ENCODE data around the gene NOP14.
"Not testable (repeated sequence)": the region's sequence is repeated elsewhere in the genome, so short reads cannot be mapped to it uniquely, and the experiment has no call there.

Gene NOP14

GRCh38 chr4:2944091-2944482 lies 19.1 kb downstream of the NOP14 start:
- no peak overlapping the region for H3K27ac ChIP-seq (ENCODE audit: low read depth, low read length)

GRCh38 chr4:2943364-2944090 lies 19.7 kb downstream of the NOP14 start:
- Histone ChIP-seq H3K36me3 (ENCODE audit: control insufficient read depth, insufficient read depth, low read length) (peaks cover 56% of the 10 kb centered on the region), H3K4me3 (ENCODE audit: low read length) (no peak overlapping the region), H3K4me1 (ENCODE audit: control insufficient read depth, insufficient read depth, low read length) (no peaks in the 10 kb centered on the region), H3K27ac (ENCODE audit: low read depth, low read length) (no peak overlapping the region), H3K9ac (ENCODE audit: low read length) (no peak overlapping the region), H3K27me3 (ENCODE audit: control insufficient read depth, insufficient read depth, low read length) (no peaks in the 10 kb centered on the region)

More at GRCh38 chr4:2944091-2944482, 19.1 kb downstream of the NOP14 start:
- H3K4me1 ChIP-seq (ENCODE audit: control insufficient read depth, insufficient read depth, low read length), result no peaks in the 10 kb centered on the region
- no peak overlapping the region for H3K4me3 ChIP-seq (ENCODE audit: low read length)
- H3K9ac ChIP-seq (ENCODE audit: low read length), result no peak overlapping the region
- H3K36me3 ChIP-seq (ENCODE audit: control insufficient read depth, insufficient read depth, low read length), result peaks cover 58% of the 10 kb centered on the region
- no peaks in the 10 kb centered on the region for H3K27me3 ChIP-seq (ENCODE audit: control insufficient read depth, insufficient read depth, low read length)

- Histone ChIP-seq H3K36me3 (ENCODE audit: control insufficient read depth, insufficient read depth, low read length) (peaks cover 52% of the 10 kb centered on the region), H3K27ac (ENCODE audit: low read depth, low read length) (no peak overlapping the region), H3K9ac (ENCODE audit: low read length) (no peak overlapping the region)
Observed at GRCh38 chr4:2942532-2943363, 20.5 kb downstream of the NOP14 start.

GRCh38 chr4:2942037-2942531 lies 21.1 kb downstream of the NOP14 start:
- H3K27ac ChIP-seq (ENCODE audit: low read depth, low read length), result no peak overlapping the region
- no peak overlapping the region for H3K4me3 ChIP-seq (ENCODE audit: low read length)
- H3K36me3 ChIP-seq (ENCODE audit: control insufficient read depth, insufficient read depth, low read length), result peaks cover 48% of the 10 kb centered on the region
- no peak overlapping the region for H3K9ac ChIP-seq (ENCODE audit: low read length)
- H3K27me3 ChIP-seq (ENCODE audit: control insufficient read depth, insufficient read depth, low read length), result no peaks in the 10 kb centered on the region
- no peaks in the 10 kb centered on the region for H3K4me1 ChIP-seq (ENCODE audit: control insufficient read depth, insufficient read depth, low read length)

More at GRCh38 chr4:2942532-2943363, 20.5 kb downstream of the NOP14 start:
- H3K4me1 ChIP-seq (ENCODE audit: control insufficient read depth, insufficient read depth, low read length), result no peaks in the 10 kb centered on the region
- H3K27me3 ChIP-seq (ENCODE audit: control insufficient read depth, insufficient read depth, low read length), result no peaks in the 10 kb centered on the region
- H3K4me3 ChIP-seq (ENCODE audit: low read length), result no peak overlapping the region

- H3K27ac ChIP-seq (ENCODE audit: low read depth, low read length), result no peak overlapping the region
- no peaks in the 10 kb centered on the region for H3K4me1 ChIP-seq (ENCODE audit: control insufficient read depth, insufficient read depth, low read length)
- H3K36me3 ChIP-seq (ENCODE audit: control insufficient read depth, insufficient read depth, low read length), result peaks cover 44% of the 10 kb centered on the region
- H3K4me3 ChIP-seq (ENCODE audit: low read length), result no peak overlapping the region
- no peak overlapping the region for H3K9ac ChIP-seq (ENCODE audit: low read length)
- no peaks in the 10 kb centered on the region for H3K27me3 ChIP-seq (ENCODE audit: control insufficient read depth, insufficient read depth, low read length)
Observed at GRCh38 chr4:2941138-2942036, 21.8 kb downstream of the NOP14 start.

- no peak overlapping the region for H3K9ac ChIP-seq (ENCODE audit: low read length)
- no peak overlapping the region for H3K27ac ChIP-seq (ENCODE audit: low read depth, low read length)
- H3K36me3 ChIP-seq (ENCODE audit: control insufficient read depth, insufficient read depth, low read length), result peaks cover 39% of the 10 kb centered on the region
- no peaks in the 10 kb centered on the region for H3K27me3 ChIP-seq (ENCODE audit: control insufficient read depth, insufficient read depth, low read length)
- peaks cover 2% of the 10 kb centered on the region for H3K4me1 ChIP-seq (ENCODE audit: control insufficient read depth, insufficient read depth, low read length)
- H3K4me3 ChIP-seq (ENCODE audit: low read length), result no peak overlapping the region
Observed at GRCh38 chr4:2940267-2941137, 22.7 kb downstream of the NOP14 start.

GRCh38 chr4:2939383-2940243 lies 23.6 kb downstream of the NOP14 start:
- H3K9ac ChIP-seq (ENCODE audit: low read length), result no peak overlapping the region
- H3K27ac ChIP-seq (ENCODE audit: low read depth, low read length), result no peak overlapping the region
- peaks cover 32% of the 10 kb centered on the region for H3K36me3 ChIP-seq (ENCODE audit: control insufficient read depth, insufficient read depth, low read length)

GRCh38 chr4:2938906-2939305 lies 24.3 kb downstream of the NOP14 start:
- H3K9ac ChIP-seq (ENCODE audit: low read length), result no peak overlapping the region
- no peaks in the 10 kb centered on the region for H3K27me3 ChIP-seq (ENCODE audit: control insufficient read depth, insufficient read depth, low read length)
- H3K27ac ChIP-seq (ENCODE audit: low read depth, low read length), result no peak overlapping the region
- H3K4me1 ChIP-seq (ENCODE audit: control insufficient read depth, insufficient read depth, low read length), result peaks cover 5% of the 10 kb centered on the region
- peaks cover 27% of the 10 kb centered on the region for H3K36me3 ChIP-seq (ENCODE audit: control insufficient read depth, insufficient read depth, low read length)
- H3K4me3 ChIP-seq (ENCODE audit: low read length), result no peak overlapping the region

More at GRCh38 chr4:2939383-2940243, 23.6 kb downstream of the NOP14 start:
- H3K4me3 ChIP-seq (ENCODE audit: low read length), result no peak overlapping the region
- H3K27me3 ChIP-seq (ENCODE audit: control insufficient read depth, insufficient read depth, low read length), result no peaks in the 10 kb centered on the region
- H3K4me1 ChIP-seq (ENCODE audit: control insufficient read depth, insufficient read depth, low read length), result peaks cover 5% of the 10 kb centered on the region

- not testable (repeated sequence) for H3K27ac ChIP-seq (ENCODE audit: low read depth, low read length); H3K4me1 ChIP-seq (ENCODE audit: control insufficient read depth, insufficient read depth, low read length); H3K4me3 ChIP-seq (ENCODE audit: low read length); H3K27me3 ChIP-seq (ENCODE audit: control insufficient read depth, insufficient read depth, low read length); H3K9ac ChIP-seq (ENCODE audit: low read length)
- peaks cover 26% of the 10 kb centered on the region for H3K36me3 ChIP-seq (ENCODE audit: control insufficient read depth, insufficient read depth, low read length)
Observed at GRCh38 chr4:2938411-2938810, 24.8 kb downstream of the NOP14 start.

- no peak overlapping the region for H3K27ac ChIP-seq (ENCODE audit: low read depth, low read length)
- peaks cover 5% of the 10 kb centered on the region for H3K4me1 ChIP-seq (ENCODE audit: control insufficient read depth, insufficient read depth, low read length)
- H3K36me3 ChIP-seq (ENCODE audit: control insufficient read depth, insufficient read depth, low read length), result peaks cover 26% of the 10 kb centered on the region
- H3K4me3 ChIP-seq (ENCODE audit: low read length), result no peak overlapping the region
- H3K9ac ChIP-seq (ENCODE audit: low read length), result no peak overlapping the region
- H3K27me3 ChIP-seq (ENCODE audit: control insufficient read depth, insufficient read depth, low read length), result no peaks in the 10 kb centered on the region
Observed at GRCh38 chr4:2937986-2938385, 25.2 kb downstream of the NOP14 start.

All from rectal smooth muscle tissue (tissue), 1 donor.